Choroid plexus epithelial cell (primary cell): ENCODE measurements around the gene RP2.

Experiments used
- DNase-seq: peaks from one replicate; pipeline ENCODE4 v3.0.0-alpha.2; 2010; ENCODE audit warnings: low read depth
- H3K4me3 ChIP-seq: 2 replicates; pipeline ENCODE4 v1.5.1; 2011; ENCODE audit warnings: low read depth, mild to moderate bottlenecking, control low read depth, low read length, moderate library complexity
- CTCF ChIP-seq: conservative IDR thresholded peaks from 2 replicates; pipeline ENCODE4 v1.5.1; 2011; ENCODE audit warnings: low read depth, mild to moderate bottlenecking, control low read depth, inconsistent platforms, low read length, moderate library complexity

Gene RP2

GRCh38 chrX:46927718-46928117 is 90.9 kb downstream of the RP2 start:
- no peak for DNase-seq
- no peak for TF ChIP-seq CTCF
- no peak overlapping the region for H3K4me3 ChIP-seq

- peak; percentile 62 for DNase-seq
- no peak for TF ChIP-seq CTCF
Measured at GRCh38 chrX:46929439-46930261, 92.8 kb downstream of the RP2 start.

More at GRCh38 chrX:46929439-46930261, 92.8 kb downstream of the RP2 start:
- no peak overlapping the region for H3K4me3 ChIP-seq
